GM23338 (cell line): ENCODE data around the gene WNT8B. TPM values are rescaled to one million over a fixed set of nuclear protein-coding genes. Genes with fewer than 3 reads are reported as not detected.

ENCODE experiments used
- ATAC-seq: fragments of 200-7000 bp; cut with Tn5 transposase; 3 replicates; pipeline ENCODE4 v1.9.1; 2020
- DNase-seq: peaks from one replicate; pipeline ENCODE4 v3.0.0-alpha.2; 2015; ENCODE audit warnings: low spot score
- H2AFZ ChIP-seq: fragments of 200-600 bp; sonication (generic); 2 replicates; pipeline ENCODE4 v1.8.0; 2016; ENCODE audit warnings: antibody characterized with exemption, mild to moderate bottlenecking, moderate library complexity
- H3F3A ChIP-seq: fragments of 200-600 bp; sonication (generic); replicated peaks from 2 replicates; pipeline ENCODE4 v1.8.0; 2017; ENCODE audit warnings: antibody characterized with exemption, mixed run types, low read depth
- H3K27ac ChIP-seq: fragments of 200-600 bp; sonication (generic); 2 replicates; pipeline ENCODE4 v1.6.1; 2016; ENCODE audit warnings: low read depth
- H3K27me3 ChIP-seq: fragments of 200-600 bp; sonication (generic); 2 replicates; pipeline ENCODE4 v1.8.0; 2016; ENCODE audit warnings: mild to moderate bottlenecking, mixed run types, moderate library complexity; ENCODE audit not compliant: insufficient read depth
- H3K36me3 ChIP-seq: fragments of 200-600 bp; sonication (generic); 2 replicates; pipeline ENCODE4 v1.8.0; 2016; ENCODE audit warnings: mild to moderate bottlenecking; ENCODE audit not compliant: insufficient read depth
- H3K4me1 ChIP-seq: fragments of 200-600 bp; sonication (generic); 2 replicates; pipeline ENCODE4 v1.8.0; 2016; ENCODE audit warnings: mild to moderate bottlenecking, moderate library complexity; ENCODE audit not compliant: insufficient read depth
- H3K4me2 ChIP-seq: fragments of 200-600 bp; sonication (generic); 2 replicates; pipeline ENCODE4 v1.7.1; 2017; ENCODE audit warnings: mixed run types
- H3K4me3 ChIP-seq: fragments of 200-600 bp; sonication (generic); 2 replicates; pipeline ENCODE4 v1.6.1; 2016; ENCODE audit warnings: mixed run types
- H3K79me2 ChIP-seq: fragments of 200-600 bp; sonication (generic); replicated peaks from 2 replicates; pipeline ENCODE4 v1.8.0; 2017; ENCODE audit warnings: mild to moderate bottlenecking; ENCODE audit not compliant: insufficient read depth
- H3K9me2 ChIP-seq: fragments of 200-600 bp; sonication (generic); 2 replicates; pipeline ENCODE4 v1.8.0; 2017; ENCODE audit not compliant: insufficient read depth
- H4K20me1 ChIP-seq: fragments of 200-600 bp; sonication (generic); replicated peaks from 2 replicates; pipeline ENCODE4 v1.8.0; 2017; ENCODE audit warnings: mild to moderate bottlenecking; ENCODE audit not compliant: insufficient read depth
- H3K27ac Mint-ChIP-seq: 2 replicates; pipeline ENCODE4 v1.8.0; 2020; ENCODE audit warnings: inconsistent platforms, mild to moderate bottlenecking, moderate library complexity, mixed read lengths
- H3K27me3 Mint-ChIP-seq: 3 replicates; pipeline ENCODE4 v1.8.0; 2022; ENCODE audit warnings: low read depth, mild to moderate bottlenecking, moderate library complexity, mixed read lengths, inconsistent platforms; ENCODE audit not compliant: insufficient read depth, poor library complexity
- H3K36me3 Mint-ChIP-seq: 3 replicates; pipeline ENCODE4 v1.8.0; 2021; ENCODE audit warnings: low read depth, mild to moderate bottlenecking, inconsistent platforms, moderate library complexity, mixed read lengths
- H3K4me1 Mint-ChIP-seq: 3 replicates; pipeline ENCODE4 v1.8.0; 2020; ENCODE audit warnings: mild to moderate bottlenecking, inconsistent platforms, mixed read lengths
- H3K4me3 Mint-ChIP-seq: 3 replicates; pipeline ENCODE4 v1.8.0; 2021; ENCODE audit warnings: moderate library complexity, mild to moderate bottlenecking, inconsistent platforms, mixed read lengths
- H3K9me3 Mint-ChIP-seq: 3 replicates; pipeline ENCODE4 v1.8.0; 2020; ENCODE audit warnings: moderate library complexity, mild to moderate bottlenecking, inconsistent platforms, mixed read lengths
- EZH2 ChIP-seq: fragments of 200-600 bp; sonication (generic); IDR thresholded peaks from one replicate; pipeline ENCODE4 v1.8.0; 2017; ENCODE audit warnings: antibody characterized with exemption, mild to moderate bottlenecking, low read depth; ENCODE audit not compliant: unreplicated experiment
- ZNF331 ChIP-seq: fragments of 250-450 bp; sonication (Bioruptor Pico); IDR thresholded peaks from 2 replicates; pipeline ENCODE4 v1.5.0; 2020; ENCODE audit warnings: low read depth, mild to moderate bottlenecking, moderate library complexity
- polyA plus RNA-seq: library from polyadenylated mRNA; unstranded; fragments of >200 nt; fragmentation: Nextera tagmentation; extraction: Ambion mirVana; gene quantifications from 2 replicates; pipeline ENCODE4 v1.2.1, GENCODE V29; 2016
- total RNA-seq: library from RNA; depleted of rRNA; stranded (reverse); fragments of >200 nt; shearing (Covaris generic); gene quantifications from 2 replicates; pipeline ENCODE4 v1.2.3, GENCODE V29; 2014
- TF ChIP-seq, protein P1 (sequence below): IDR thresholded peaks from 2 replicates; pipeline ENCODE4 v1.6.1; 2016; ENCODE audit warnings: antibody characterized with exemption
- TF ChIP-seq, protein P2 (sequence below), 2 experiments: fragments of 200-600 bp in 1 of 2; sonication (generic) in 1 of 2; conservative IDR thresholded peaks; 2 replicates each; pipeline versions ENCODE4 v1.5.1 to v1.6.1; 2016 to 2017; ENCODE audit warnings: antibody characterized with exemption in 2 of 2, low read depth in 2 of 2, mild to moderate bottlenecking in 2 of 2, moderate library complexity in 1 of 2
- TF ChIP-seq, protein P3 (sequence below): fragments of 250-450 bp; sonication (Bioruptor Pico); IDR thresholded peaks from 2 replicates; pipeline ENCODE4 v1.5.0; 2020; ENCODE audit warnings: mild to moderate bottlenecking, moderate library complexity

Gene WNT8B
- total and polyA plus RNA-seq, 2 experiments from 2014 or later: 0.74 to 1.3 TPM

GRCh38 chr10:100482834-100483185, 20.0 kb downstream of the WNT8B start:
- H3K4me3 Mint-ChIP-seq: peak overlapping the region; percentile 74
- peaks cover 7% of the 10 kb centered on the region; the same call in 2 of the 3 replicates for H3K36me3 Mint-ChIP-seq
- ATAC-seq (peak; percentile 0; the same call in 2 of the 3 replicates), DNase-seq (no peak)
- 0 out of 2 replicates have a peak, but pooled peaks cover 8% of the 10 kb centered on the region for H4K20me1 ChIP-seq
- no peak overlapping the region for H3K27ac Mint-ChIP-seq
- H2AFZ ChIP-seq: no peak overlapping the region; the same call in 1 of the 2 replicates
- H3K27ac ChIP-seq: no peak overlapping the region
- no peaks in the 10 kb centered on the region for H3K79me2 ChIP-seq
- H3K4me1 Mint-ChIP-seq: peaks cover 42% of the 10 kb centered on the region
- H3K9me2 ChIP-seq: no peaks in the 10 kb centered on the region
- peaks cover 91% of the 10 kb centered on the region for H3K27me3 ChIP-seq
- peaks cover 3% of the 10 kb centered on the region; the same call in 1 of the 2 replicates for H3K36me3 ChIP-seq
- peaks cover 40% of the 10 kb centered on the region for H3K4me1 ChIP-seq
- H3F3A ChIP-seq: peaks cover 7% of the 10 kb centered on the region
- H3K4me2 ChIP-seq: peak overlapping the region; percentile 86
- peak overlapping the region; percentile 86 for H3K4me3 ChIP-seq
- H3K9me3 Mint-ChIP-seq: no peaks in the 10 kb centered on the region; the same call in 2 of the 3 replicates
- H3K27me3 Mint-ChIP-seq: peaks cover 92% of the 10 kb centered on the region
- TF ChIP-seq ZNF331: no peak
- TF ChIP-seq, protein P1, sequence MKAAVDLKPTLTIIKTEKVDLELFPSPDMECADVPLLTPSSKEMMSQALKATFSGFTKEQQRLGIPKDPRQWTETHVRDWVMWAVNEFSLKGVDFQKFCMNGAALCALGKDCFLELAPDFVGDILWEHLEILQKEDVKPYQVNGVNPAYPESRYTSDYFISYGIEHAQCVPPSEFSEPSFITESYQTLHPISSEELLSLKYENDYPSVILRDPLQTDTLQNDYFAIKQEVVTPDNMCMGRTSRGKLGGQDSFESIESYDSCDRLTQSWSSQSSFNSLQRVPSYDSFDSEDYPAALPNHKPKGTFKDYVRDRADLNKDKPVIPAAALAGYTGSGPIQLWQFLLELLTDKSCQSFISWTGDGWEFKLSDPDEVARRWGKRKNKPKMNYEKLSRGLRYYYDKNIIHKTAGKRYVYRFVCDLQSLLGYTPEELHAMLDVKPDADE: no peak
- TF ChIP-seq, protein P2, sequence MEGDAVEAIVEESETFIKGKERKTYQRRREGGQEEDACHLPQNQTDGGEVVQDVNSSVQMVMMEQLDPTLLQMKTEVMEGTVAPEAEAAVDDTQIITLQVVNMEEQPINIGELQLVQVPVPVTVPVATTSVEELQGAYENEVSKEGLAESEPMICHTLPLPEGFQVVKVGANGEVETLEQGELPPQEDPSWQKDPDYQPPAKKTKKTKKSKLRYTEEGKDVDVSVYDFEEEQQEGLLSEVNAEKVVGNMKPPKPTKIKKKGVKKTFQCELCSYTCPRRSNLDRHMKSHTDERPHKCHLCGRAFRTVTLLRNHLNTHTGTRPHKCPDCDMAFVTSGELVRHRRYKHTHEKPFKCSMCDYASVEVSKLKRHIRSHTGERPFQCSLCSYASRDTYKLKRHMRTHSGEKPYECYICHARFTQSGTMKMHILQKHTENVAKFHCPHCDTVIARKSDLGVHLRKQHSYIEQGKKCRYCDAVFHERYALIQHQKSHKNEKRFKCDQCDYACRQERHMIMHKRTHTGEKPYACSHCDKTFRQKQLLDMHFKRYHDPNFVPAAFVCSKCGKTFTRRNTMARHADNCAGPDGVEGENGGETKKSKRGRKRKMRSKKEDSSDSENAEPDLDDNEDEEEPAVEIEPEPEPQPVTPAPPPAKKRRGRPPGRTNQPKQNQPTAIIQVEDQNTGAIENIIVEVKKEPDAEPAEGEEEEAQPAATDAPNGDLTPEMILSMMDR (conservative IDR thresholded peaks at IDR 0.05; ENCODE audit: low read depth in 2 of 2): no peak
- TF ChIP-seq, protein P3, sequence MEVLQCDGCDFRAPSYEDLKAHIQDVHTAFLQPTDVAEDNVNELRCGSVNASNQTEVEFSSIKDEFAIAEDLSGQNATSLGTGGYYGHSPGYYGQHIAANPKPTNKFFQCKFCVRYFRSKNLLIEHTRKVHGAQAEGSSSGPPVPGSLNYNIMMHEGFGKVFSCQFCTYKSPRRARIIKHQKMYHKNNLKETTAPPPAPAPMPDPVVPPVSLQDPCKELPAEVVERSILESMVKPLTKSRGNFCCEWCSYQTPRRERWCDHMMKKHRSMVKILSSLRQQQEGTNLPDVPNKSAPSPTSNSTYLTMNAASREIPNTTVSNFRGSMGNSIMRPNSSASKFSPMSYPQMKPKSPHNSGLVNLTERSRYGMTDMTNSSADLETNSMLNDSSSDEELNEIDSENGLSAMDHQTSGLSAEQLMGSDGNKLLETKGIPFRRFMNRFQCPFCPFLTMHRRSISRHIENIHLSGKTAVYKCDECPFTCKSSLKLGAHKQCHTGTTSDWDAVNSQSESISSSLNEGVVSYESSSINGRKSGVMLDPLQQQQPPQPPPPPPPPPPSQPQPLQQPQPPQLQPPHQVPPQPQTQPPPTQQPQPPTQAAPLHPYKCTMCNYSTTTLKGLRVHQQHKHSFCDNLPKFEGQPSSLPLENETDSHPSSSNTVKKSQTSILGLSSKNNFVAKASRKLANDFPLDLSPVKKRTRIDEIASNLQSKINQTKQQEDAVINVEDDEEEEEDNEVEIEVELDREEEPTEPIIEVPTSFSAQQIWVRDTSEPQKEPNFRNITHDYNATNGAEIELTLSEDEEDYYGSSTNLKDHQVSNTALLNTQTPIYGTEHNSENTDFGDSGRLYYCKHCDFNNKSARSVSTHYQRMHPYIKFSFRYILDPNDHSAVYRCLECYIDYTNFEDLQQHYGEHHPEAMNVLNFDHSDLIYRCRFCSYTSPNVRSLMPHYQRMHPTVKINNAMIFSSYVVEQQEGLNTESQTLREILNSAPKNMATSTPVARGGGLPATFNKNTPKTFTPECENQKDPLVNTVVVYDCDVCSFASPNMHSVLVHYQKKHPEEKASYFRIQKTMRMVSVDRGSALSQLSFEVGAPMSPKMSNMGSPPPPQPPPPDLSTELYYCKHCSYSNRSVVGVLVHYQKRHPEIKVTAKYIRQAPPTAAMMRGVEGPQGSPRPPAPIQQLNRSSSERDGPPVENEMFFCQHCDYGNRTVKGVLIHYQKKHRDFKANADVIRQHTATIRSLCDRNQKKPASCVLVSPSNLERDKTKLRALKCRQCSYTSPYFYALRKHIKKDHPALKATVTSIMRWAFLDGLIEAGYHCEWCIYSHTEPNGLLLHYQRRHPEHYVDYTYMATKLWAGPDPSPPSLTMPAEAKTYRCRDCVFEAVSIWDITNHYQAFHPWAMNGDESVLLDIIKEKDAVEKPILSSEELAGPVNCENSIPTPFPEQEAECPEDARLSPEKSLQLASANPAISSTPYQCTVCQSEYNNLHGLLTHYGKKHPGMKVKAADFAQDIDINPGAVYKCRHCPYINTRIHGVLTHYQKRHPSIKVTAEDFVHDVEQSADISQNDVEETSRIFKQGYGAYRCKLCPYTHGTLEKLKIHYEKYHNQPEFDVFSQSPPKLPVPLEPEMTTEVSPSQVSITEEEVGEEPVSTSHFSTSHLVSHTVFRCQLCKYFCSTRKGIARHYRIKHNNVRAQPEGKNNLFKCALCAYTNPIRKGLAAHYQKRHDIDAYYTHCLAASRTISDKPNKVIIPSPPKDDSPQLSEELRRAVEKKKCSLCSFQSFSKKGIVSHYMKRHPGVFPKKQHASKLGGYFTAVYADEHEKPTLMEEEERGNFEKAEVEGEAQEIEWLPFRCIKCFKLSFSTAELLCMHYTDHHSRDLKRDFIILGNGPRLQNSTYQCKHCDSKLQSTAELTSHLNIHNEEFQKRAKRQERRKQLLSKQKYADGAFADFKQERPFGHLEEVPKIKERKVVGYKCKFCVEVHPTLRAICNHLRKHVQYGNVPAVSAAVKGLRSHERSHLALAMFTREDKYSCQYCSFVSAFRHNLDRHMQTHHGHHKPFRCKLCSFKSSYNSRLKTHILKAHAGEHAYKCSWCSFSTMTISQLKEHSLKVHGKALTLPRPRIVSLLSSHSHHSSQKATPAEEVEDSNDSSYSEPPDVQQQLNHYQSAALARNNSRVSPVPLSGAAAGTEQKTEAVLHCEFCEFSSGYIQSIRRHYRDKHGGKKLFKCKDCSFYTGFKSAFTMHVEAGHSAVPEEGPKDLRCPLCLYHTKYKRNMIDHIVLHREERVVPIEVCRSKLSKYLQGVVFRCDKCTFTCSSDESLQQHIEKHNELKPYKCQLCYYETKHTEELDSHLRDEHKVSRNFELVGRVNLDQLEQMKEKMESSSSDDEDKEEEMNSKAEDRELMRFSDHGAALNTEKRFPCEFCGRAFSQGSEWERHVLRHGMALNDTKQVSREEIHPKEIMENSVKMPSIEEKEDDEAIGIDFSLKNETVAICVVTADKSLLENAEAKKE: no peak
- no peak for TF ChIP-seq EZH2
